HCT116 (cell line): ENCODE data around the gene UTRN. TPM values are rescaled to one million over a fixed set of nuclear protein-coding genes. Genes with fewer than 3 reads are reported as not detected.

Source experiments
- ATAC-seq: fragments of 200-7000 bp; cut with Tn5 transposase; 2 replicates; pipeline ENCODE4 v1.9.1; 2020; ENCODE audit warnings: mild to moderate bottlenecking, moderate library complexity
- BruUV-seq: library from RNA; stranded (reverse); fragments of 400-500 nt; replicated peaks from 2 replicates; lab custom pipeline; 2021; lab: Mats Ljungman, UMichigan
- CTCF ChIA-PET: fragments of 300-600 bp; sonication (Branson Sonifier 250); formaldehyde crosslinking; loops from one replicate; lab custom pipeline; 2021; ENCODE audit warnings: antibody characterized with exemption; lab: Charles Lee
- POLR2A ChIA-PET: fragments of 300-600, 350-600 bp; sonication (Branson Sonifier 250); formaldehyde crosslinking; loops from one replicate; lab custom pipeline; 2021; ENCODE audit warnings: antibody characterized with exemption; lab: Charles Lee
- RAD21 ChIA-PET, 2 experiments: fragments of 300-600 bp; sonication (Branson Sonifier 250); formaldehyde crosslinking; loops; one replicate each; lab custom pipeline; 2023; ENCODE audit warnings: low total read pairs in 2 of 2; ENCODE audit not compliant: uncharacterized antibody in 2 of 2, unreplicated experiment in 2 of 2, low non-redundant PET in 1 of 2; lab: Charles Lee
- DNase-seq: peaks from one replicate; pipeline ENCODE4 v3.0.0-alpha.2; 2010; ENCODE audit warnings: low read depth, low spot score
- H2AFZ ChIP-seq: fragments of 200-600 bp; shearing (Covaris generic), sonication (generic); 2 replicates; pipeline ENCODE4 v1.6.1; 2017; ENCODE audit warnings: low read depth, mixed run types, mixed read lengths, antibody characterized with exemption, low read length; ENCODE audit not compliant: poor library complexity, severe bottlenecking
- H3K27ac ChIP-seq: 2 replicates; pipeline ENCODE4 v1.5.1; 2012; ENCODE audit warnings: low read depth, low read length
- H3K27me3 ChIP-seq: fragments of 200-600 bp; sonication (generic); 2 replicates; pipeline ENCODE4 v1.6.1; 2016; ENCODE audit warnings: mixed run types, low read length, mixed read lengths; ENCODE audit not compliant: insufficient read depth
- H3K36me3 ChIP-seq, 2 experiments: fragments of 200-500 bp in 1 of 2; fragments of 200-600 bp in 1 of 2; sonication (Bioruptor generic) in 1 of 2; sonication (generic) in 1 of 2; 2 replicates each; pipeline versions ENCODE4 v1.5.1 to v1.6.1; 2014 to 2016; ENCODE audit warnings: low read length in 2 of 2, inconsistent platforms in 1 of 2, mixed read lengths in 1 of 2, mixed run types in 1 of 2; ENCODE audit not compliant: insufficient read depth in 2 of 2, control insufficient read depth in 1 of 2
- H3K4me1 ChIP-seq, 2 experiments: fragments of 200-600 bp in 1 of 2; sonication (generic) in 1 of 2; 2 replicates each; pipeline versions ENCODE4 v1.5.1 to v1.6.1; 2012 to 2017; ENCODE audit warnings: low read length in 2 of 2, inconsistent platforms in 1 of 2, mild to moderate bottlenecking in 1 of 2, mixed read lengths in 1 of 2, mixed run types in 1 of 2, moderate library complexity in 1 of 2; ENCODE audit not compliant: insufficient read depth in 2 of 2, control insufficient read depth in 1 of 2
- H3K4me2 ChIP-seq: fragments of 200-600 bp; sonication (generic); 2 replicates; pipeline ENCODE4 v1.6.1; 2017; ENCODE audit warnings: mixed run types, low read length, mixed read lengths
- H3K4me3 ChIP-seq, 2 experiments: fragments of 200-600 bp in 1 of 2; sonication (generic) in 1 of 2; replicated peaks in 1 of 2; 2 replicates each; pipeline ENCODE4 v1.5.1; 2011 to 2016; ENCODE audit warnings: low read length in 2 of 2, control low read depth in 1 of 2, low read depth in 1 of 2, mild to moderate bottlenecking in 1 of 2, mixed read lengths in 1 of 2, mixed run types in 1 of 2
- H3K79me2 ChIP-seq: fragments of 200-600 bp; sonication (generic); 2 replicates; pipeline ENCODE4 v1.6.1; 2017; ENCODE audit warnings: mild to moderate bottlenecking, mixed run types, low read length, moderate library complexity, mixed read lengths; ENCODE audit not compliant: insufficient read depth
- H3K9ac ChIP-seq: fragments of 200-600 bp; sonication (generic); 2 replicates; pipeline ENCODE4 v1.6.1; 2016; ENCODE audit warnings: low read length, mixed read lengths
- H3K9me2 ChIP-seq: fragments of 200-600 bp; sonication (generic), shearing (Covaris generic); 2 replicates; pipeline ENCODE4 v1.6.1; 2017; ENCODE audit warnings: mixed run types, mild to moderate bottlenecking, moderate library complexity; ENCODE audit not compliant: insufficient read depth
- H3K9me3 ChIP-seq, 2 experiments: fragments of 200-500 bp in 1 of 2; fragments of 200-600 bp in 1 of 2; sonication (Bioruptor generic) in 1 of 2; sonication (generic) in 1 of 2; 2 replicates each; pipeline ENCODE4 v1.6.1; 2014 to 2017; ENCODE audit warnings: low read length in 2 of 2, mixed read lengths in 2 of 2, inconsistent platforms in 1 of 2, low read depth in 1 of 2, mild to moderate bottlenecking in 1 of 2, mixed run types in 1 of 2, moderate library complexity in 1 of 2; ENCODE audit not compliant: control insufficient read depth in 1 of 2, insufficient read depth in 1 of 2
- H4K20me1 ChIP-seq: fragments of 200-600 bp; sonication (generic), shearing (Covaris generic); 2 replicates; pipeline ENCODE4 v1.6.1; 2017; ENCODE audit warnings: mixed run types, mild to moderate bottlenecking, moderate library complexity; ENCODE audit not compliant: insufficient read depth
- CBX3 ChIP-seq: IDR thresholded peaks from 2 replicates; pipeline ENCODE4 v1.6.1; 2012; ENCODE audit warnings: low read depth
- ELF1 ChIP-seq: IDR thresholded peaks from 2 replicates; pipeline ENCODE4 v1.6.1; 2012; ENCODE audit warnings: low read depth, borderline replicate concordance
- FOSL1 ChIP-seq: IDR thresholded peaks from 2 replicates; pipeline ENCODE4 v1.6.1; 2012; ENCODE audit warnings: low read depth
- POLR2AphosphoS5 ChIP-seq: IDR thresholded peaks from 2 replicates; pipeline ENCODE4 v1.6.1; 2011; ENCODE audit warnings: mild to moderate bottlenecking, low read depth, low read length, moderate library complexity
- RAD21 ChIP-seq: IDR thresholded peaks from 2 replicates; pipeline ENCODE4 v1.6.1; 2012; ENCODE audit warnings: low read depth, mild to moderate bottlenecking
- SP1 ChIP-seq: IDR thresholded peaks from 2 replicates; pipeline ENCODE4 v1.6.1; 2012; ENCODE audit warnings: low read depth
- SRF ChIP-seq: IDR thresholded peaks from 2 replicates; pipeline ENCODE4 v1.6.1; 2012; ENCODE audit warnings: low read depth
- YY1 ChIP-seq: IDR thresholded peaks from 2 replicates; pipeline ENCODE4 v1.6.1; 2011; ENCODE audit warnings: low read length, low read depth, moderate library complexity, mild to moderate bottlenecking; ENCODE audit not compliant: insufficient replicate concordance; ENCODE audit errors: extremely low read depth
- ZFX ChIP-seq: fragments of 450-650 bp; IDR thresholded peaks from 2 replicates; pipeline ENCODE4 v1.6.1; 2017
- intact Hi-C: fragments of 100-400 bp; cut with micrococcal nuclease; formaldehyde crosslinking; loops from 2 replicates; pipeline ENCODE4 v1.10.0; 2022
- total RNA-seq: library from RNA; stranded (reverse); gene quantifications from one replicate; pipeline ENCODE4 v1.2.1, GENCODE V29; 2021; ENCODE audit not compliant: unreplicated experiment
- TF ChIP-seq, protein P1 (sequence below): IDR thresholded peaks from 2 replicates; pipeline ENCODE4 v1.6.1; 2011; ENCODE audit warnings: mild to moderate bottlenecking, low read length, moderate library complexity; ENCODE audit not compliant: insufficient replicate concordance; ENCODE audit errors: extremely low read depth
- TF ChIP-seq, protein P2 (sequence below), 3 experiments: fragments of 200-600 bp in 1 of 3; sonication (generic) in 1 of 3; IDR thresholded peaks in 2 of 3; conservative IDR thresholded peaks in 1 of 3; 2 replicates each; pipeline ENCODE4 v1.5.1; 2012 to 2017; ENCODE audit warnings: low read depth in 2 of 3, low read length in 2 of 3, antibody characterized with exemption in 1 of 3, borderline replicate concordance in 1 of 3, control low read depth in 1 of 3, mild to moderate bottlenecking in 1 of 3, mixed read lengths in 1 of 3, mixed run types in 1 of 3, moderate library complexity in 1 of 3; ENCODE audit not compliant: insufficient read depth in 1 of 3

Gene UTRN
- total RNA-seq, 1 experiment from 2014 or later, result 28.4 TPM

DNA sequence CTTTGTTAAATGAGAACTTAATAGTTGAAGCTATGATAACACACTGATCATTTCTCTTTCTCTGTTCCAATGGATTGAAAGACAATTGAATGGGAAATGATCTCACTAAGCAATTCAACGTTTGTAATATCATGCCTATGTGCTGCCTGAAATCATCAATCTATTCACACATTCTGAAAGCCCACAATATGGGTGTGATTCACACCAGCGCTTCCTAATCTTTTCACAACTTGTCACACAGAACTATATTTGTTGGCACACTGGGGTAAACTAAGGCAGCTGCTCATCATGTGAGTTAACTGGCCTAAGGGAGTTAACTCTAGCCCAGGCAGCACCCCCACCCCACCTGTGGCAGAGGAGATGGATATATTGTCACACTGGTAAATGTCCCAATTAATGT, 37.1 kb upstream of the UTRN start:
- ChIA-PET CTCF (no interaction called here), RAD21 (no interaction called here), POLR2A (no interaction called here)
- Histone ChIP-seq H3K79me2 (no peaks in the 10 kb centered on the region), H2AFZ (no peak overlapping the region), H3K9ac (no peak overlapping the region), H3K9me3 (no peaks in the 10 kb centered on the region), H3K4me1 (no peaks in the 10 kb centered on the region), H3K4me3 (no peak overlapping the region), H3K9me2 (no peaks in the 10 kb centered on the region), H3K27ac (no peak overlapping the region), H3K27me3 (no peaks in the 10 kb centered on the region), H3K36me3 (no peaks in the 10 kb centered on the region), H4K20me1 (no peaks in the 10 kb centered on the region), H3K4me2 (no peak overlapping the region)
- BruUV-seq, result no TSS peak
- intact Hi-C loops, result no loop called here
- ATAC-seq (no peak), DNase-seq (no peak)
- TF ChIP-seq, protein P1, sequence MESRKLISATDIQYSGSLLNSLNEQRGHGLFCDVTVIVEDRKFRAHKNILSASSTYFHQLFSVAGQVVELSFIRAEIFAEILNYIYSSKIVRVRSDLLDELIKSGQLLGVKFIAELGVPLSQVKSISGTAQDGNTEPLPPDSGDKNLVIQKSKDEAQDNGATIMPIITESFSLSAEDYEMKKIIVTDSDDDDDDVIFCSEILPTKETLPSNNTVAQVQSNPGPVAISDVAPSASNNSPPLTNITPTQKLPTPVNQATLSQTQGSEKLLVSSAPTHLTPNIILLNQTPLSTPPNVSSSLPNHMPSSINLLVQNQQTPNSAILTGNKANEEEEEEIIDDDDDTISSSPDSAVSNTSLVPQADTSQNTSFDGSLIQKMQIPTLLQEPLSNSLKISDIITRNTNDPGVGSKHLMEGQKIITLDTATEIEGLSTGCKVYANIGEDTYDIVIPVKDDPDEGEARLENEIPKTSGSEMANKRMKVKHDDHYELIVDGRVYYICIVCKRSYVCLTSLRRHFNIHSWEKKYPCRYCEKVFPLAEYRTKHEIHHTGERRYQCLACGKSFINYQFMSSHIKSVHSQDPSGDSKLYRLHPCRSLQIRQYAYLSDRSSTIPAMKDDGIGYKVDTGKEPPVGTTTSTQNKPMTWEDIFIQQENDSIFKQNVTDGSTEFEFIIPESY, result no peak
- no peak for TF ChIP-seq ZFX

DNA sequence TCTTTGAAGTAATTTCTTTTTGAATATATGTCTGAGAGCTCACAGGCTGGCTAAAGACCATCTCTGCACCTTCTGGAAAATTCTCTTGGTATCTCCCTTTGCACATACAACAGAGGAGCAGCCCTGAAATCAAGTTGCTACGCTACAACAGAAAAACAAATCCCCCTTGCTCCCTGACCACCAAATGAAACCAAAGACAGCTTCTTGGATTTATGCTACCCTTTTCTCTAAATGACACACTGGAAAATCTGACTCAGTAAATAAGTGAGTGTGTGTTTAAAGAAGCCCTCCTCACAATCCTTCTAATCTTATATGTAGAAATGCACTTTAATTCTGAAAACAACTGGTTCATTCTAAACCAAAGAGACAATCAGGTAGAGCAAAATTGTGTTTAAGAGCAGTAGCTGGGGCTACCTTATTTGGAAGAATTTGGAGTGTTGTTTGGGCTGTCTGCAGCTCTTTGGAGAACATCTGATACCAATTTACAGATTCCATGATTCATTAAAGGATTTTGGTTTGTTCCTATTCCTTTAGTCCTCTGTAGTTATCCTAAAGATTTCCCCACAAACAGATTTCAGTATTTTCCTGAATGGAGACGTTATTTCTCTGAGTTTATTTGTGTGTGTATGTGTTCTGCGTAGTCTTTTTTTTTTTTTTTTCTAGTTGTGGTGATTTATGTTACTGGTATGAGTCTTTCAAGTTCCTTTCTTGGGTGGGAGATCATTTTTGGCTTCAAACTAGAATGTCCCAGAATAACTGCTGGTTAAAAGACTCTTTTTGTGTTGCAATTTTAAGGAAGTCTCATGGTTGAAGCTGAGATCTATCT, 36.4 kb upstream of the UTRN start:
- H3K9ac ChIP-seq, result no peak overlapping the region
- POLR2A ChIA-PET, result no interaction called here
- H3K9me3 ChIP-seq, result no peaks in the 10 kb centered on the region
- no peak overlapping the region for H2AFZ ChIP-seq
- H3K36me3 ChIP-seq, result no peaks in the 10 kb centered on the region
- no peaks in the 10 kb centered on the region for H3K79me2 ChIP-seq
- no peak for DNase-seq
- H3K27ac ChIP-seq, result no peak overlapping the region
- no peak overlapping the region for H3K4me2 ChIP-seq
- H3K27me3 ChIP-seq, result no peaks in the 10 kb centered on the region
- RAD21 ChIA-PET, result no interaction called here
- CTCF ChIA-PET, result no interaction called here
- ATAC-seq, result no peak
- H3K4me1 ChIP-seq, result no peaks in the 10 kb centered on the region
- intact Hi-C loops, result no loop called here
- 0 out of 2 replicates have a peak, but pooled peaks cover 3% of the 10 kb centered on the region for H3K9me2 ChIP-seq
- H3K4me3 ChIP-seq, result no peak overlapping the region
- H4K20me1 ChIP-seq, result no peaks in the 10 kb centered on the region
- no TSS peak for BruUV-seq
- TF ChIP-seq RAD21 (no peak), CBX3 (no peak), YY1 (no peak), FOSL1 (no peak), SP1 (no peak), ELF1 (no peak), SRF (no peak), POLR2AphosphoS5 (no peak)
- TF ChIP-seq, protein P2, sequence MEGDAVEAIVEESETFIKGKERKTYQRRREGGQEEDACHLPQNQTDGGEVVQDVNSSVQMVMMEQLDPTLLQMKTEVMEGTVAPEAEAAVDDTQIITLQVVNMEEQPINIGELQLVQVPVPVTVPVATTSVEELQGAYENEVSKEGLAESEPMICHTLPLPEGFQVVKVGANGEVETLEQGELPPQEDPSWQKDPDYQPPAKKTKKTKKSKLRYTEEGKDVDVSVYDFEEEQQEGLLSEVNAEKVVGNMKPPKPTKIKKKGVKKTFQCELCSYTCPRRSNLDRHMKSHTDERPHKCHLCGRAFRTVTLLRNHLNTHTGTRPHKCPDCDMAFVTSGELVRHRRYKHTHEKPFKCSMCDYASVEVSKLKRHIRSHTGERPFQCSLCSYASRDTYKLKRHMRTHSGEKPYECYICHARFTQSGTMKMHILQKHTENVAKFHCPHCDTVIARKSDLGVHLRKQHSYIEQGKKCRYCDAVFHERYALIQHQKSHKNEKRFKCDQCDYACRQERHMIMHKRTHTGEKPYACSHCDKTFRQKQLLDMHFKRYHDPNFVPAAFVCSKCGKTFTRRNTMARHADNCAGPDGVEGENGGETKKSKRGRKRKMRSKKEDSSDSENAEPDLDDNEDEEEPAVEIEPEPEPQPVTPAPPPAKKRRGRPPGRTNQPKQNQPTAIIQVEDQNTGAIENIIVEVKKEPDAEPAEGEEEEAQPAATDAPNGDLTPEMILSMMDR (IDR thresholded peaks at IDR 0.05 in 2 of 3, conservative IDR thresholded peaks at IDR 0.05 in 1 of 3; ENCODE audit: borderline replicate concordance in 1 of 3, insufficient read depth in 1 of 3, low read depth in 2 of 3, low read length in 2 of 3), result no peak
- TF ChIP-seq, protein P1, result no peak
